IMR-90 (cell line): ENCODE data around the gene ABR. TPM values are rescaled to one million over a fixed set of nuclear protein-coding genes. Genes with fewer than 3 reads are reported as not detected.

Source experiments
- ATAC-seq: fragments of 200-7000 bp; cut with Tn5 transposase; 2 replicates; pipeline ENCODE4 v1.9.1; 2020; ENCODE audit warnings: low read depth, mild to moderate bottlenecking, moderate library complexity
- BruUV-seq: library from RNA; stranded (reverse); fragments of 400-500 nt; replicated peaks from 2 replicates; lab custom pipeline; 2021; lab: Mats Ljungman, UMichigan
- CTCF ChIA-PET: fragments of 300-600 bp; formaldehyde crosslinking; extraction: SDS; loops from one replicate; lab custom pipeline; 2021; ENCODE audit warnings: antibody characterized with exemption; lab: Yijun Ruan, JAX
- POLR2A ChIA-PET: fragments of 300-600 bp; sonication (Branson Sonifier 250); formaldehyde crosslinking; loops from one replicate; lab custom pipeline; 2022; ENCODE audit warnings: antibody characterized with exemption; ENCODE audit not compliant: unreplicated experiment; lab: Charles Lee
- DNase-seq: peaks from one replicate; pipeline ENCODE4 v3.0.0; 2013
- H2AFZ ChIP-seq: replicated peaks from 2 replicates; pipeline ENCODE3; 2013; ENCODE audit warnings: low read length, mild to moderate bottlenecking; ENCODE audit not compliant: poor library complexity
- H2AK5ac ChIP-seq: 2 replicates; pipeline ENCODE4 v1.6.1; 2013; ENCODE audit warnings: low read depth, low read length, inconsistent platforms
- H2AK9ac ChIP-seq: replicated peaks from 2 replicates; pipeline ENCODE3; 2013; ENCODE audit warnings: mild to moderate bottlenecking, low read depth, low read length, moderate library complexity; ENCODE audit not compliant: poor library complexity
- H2BK120ac ChIP-seq: 2 replicates; pipeline ENCODE4 v1.6.1; 2013; ENCODE audit warnings: low read depth, low read length, inconsistent platforms
- H2BK15ac ChIP-seq: 3 replicates; pipeline ENCODE4 v1.6.1; 2013; ENCODE audit warnings: low read depth, low read length, inconsistent platforms
- H2BK20ac ChIP-seq: 2 replicates; pipeline ENCODE4 v1.6.1; 2013; ENCODE audit warnings: low read depth, mild to moderate bottlenecking, inconsistent platforms, low read length, moderate library complexity
- H2BK5ac ChIP-seq: 2 replicates; pipeline ENCODE4 v1.6.1; 2013; ENCODE audit warnings: mild to moderate bottlenecking, low read depth, low read length, inconsistent platforms; ENCODE audit not compliant: poor library complexity, severe bottlenecking
- H3K14ac ChIP-seq: replicated peaks from 2 replicates; pipeline ENCODE4 v1.6.1; 2013; ENCODE audit warnings: low read depth, low read length, inconsistent platforms
- H3K18ac ChIP-seq: 2 replicates; pipeline ENCODE4 v1.6.1; 2013; ENCODE audit warnings: low read depth, low read length, control low read depth
- H3K23ac ChIP-seq: 2 replicates; pipeline ENCODE4 v1.6.1; 2013; ENCODE audit warnings: low read depth, low read length, inconsistent platforms
- H3K27ac ChIP-seq: 2 replicates; pipeline ENCODE4 v1.5.1; 2013; ENCODE audit warnings: mild to moderate bottlenecking, control low read depth, low read length; ENCODE audit not compliant: insufficient read depth
- H3K27me3 ChIP-seq: 2 replicates; pipeline ENCODE4 v1.6.1; 2013; ENCODE audit warnings: low read length; ENCODE audit not compliant: control insufficient read depth, insufficient read depth
- H3K36me3 ChIP-seq: 2 replicates; pipeline ENCODE4 v1.6.1; 2013; ENCODE audit warnings: low read length, mixed read lengths; ENCODE audit not compliant: control insufficient read depth, insufficient read depth
- H3K4ac ChIP-seq: 2 replicates; pipeline ENCODE4 v1.6.1; 2013; ENCODE audit warnings: low read depth, low read length, inconsistent platforms
- H3K4me1 ChIP-seq: 2 replicates; pipeline ENCODE4 v1.6.1; 2013; ENCODE audit warnings: low read length, mixed read lengths; ENCODE audit not compliant: control insufficient read depth, insufficient read depth
- H3K4me2 ChIP-seq: 2 replicates; pipeline ENCODE4 v1.6.1; 2013; ENCODE audit warnings: low read depth, mild to moderate bottlenecking, control low read depth, low read length, moderate library complexity
- H3K4me3 ChIP-seq: 2 replicates; pipeline ENCODE4 v1.5.1; 2013; ENCODE audit warnings: low read depth, mild to moderate bottlenecking, control low read depth, low read length, moderate library complexity; ENCODE audit not compliant: insufficient read depth
- H3K56ac ChIP-seq: 2 replicates; pipeline ENCODE4 v1.6.1; 2013; ENCODE audit warnings: low read length, inconsistent platforms; ENCODE audit not compliant: insufficient read depth; ENCODE audit errors: extremely low read depth
- H3K79me1 ChIP-seq, 2 experiments: 2 replicates each; pipeline ENCODE4 v1.6.1; 2013; ENCODE audit warnings: low read length in 2 of 2, inconsistent platforms in 1 of 2, low read depth in 1 of 2
- H3K9ac ChIP-seq: 2 replicates; pipeline ENCODE4 v1.6.1; 2013; ENCODE audit warnings: low read depth, low read length, control low read depth
- H3K9me1 ChIP-seq: 2 replicates; pipeline ENCODE4 v1.6.1; 2013; ENCODE audit warnings: low read length, inconsistent platforms; ENCODE audit not compliant: insufficient read depth
- H3K9me3 ChIP-seq: 2 replicates; pipeline ENCODE4 v1.6.1; 2013; ENCODE audit warnings: low read length; ENCODE audit not compliant: control insufficient read depth, insufficient read depth
- H4K20me1 ChIP-seq: 2 replicates; pipeline ENCODE4 v1.6.1; 2013; ENCODE audit warnings: low read length, inconsistent platforms; ENCODE audit not compliant: insufficient read depth
- H4K5ac ChIP-seq: 2 replicates; pipeline ENCODE4 v1.6.1; 2013; ENCODE audit warnings: mild to moderate bottlenecking, low read depth, low read length, control low read depth
- H4K8ac ChIP-seq, 2 experiments: 2 replicates each; pipeline ENCODE4 v1.6.1; 2013; ENCODE audit warnings: low read depth in 2 of 2, low read length in 2 of 2, control low read depth in 1 of 2, inconsistent platforms in 1 of 2
- H4K91ac ChIP-seq: 2 replicates; pipeline ENCODE4 v1.6.1; 2013; ENCODE audit warnings: low read depth, low read length, inconsistent platforms; ENCODE audit not compliant: insufficient read depth
- BHLHE40 ChIP-seq: fragments of 150-350 bp; IDR thresholded peaks from 2 replicates; pipeline ENCODE4 v1.6.1; 2016; ENCODE audit warnings: mild to moderate bottlenecking, low read depth, low read length
- CEBPB ChIP-seq: IDR thresholded peaks from 2 replicates; pipeline ENCODE4 v1.6.1; 2012; ENCODE audit warnings: low read depth, low read length, improper control_type of control experiment
- CHD1 ChIP-seq: IDR thresholded peaks from 2 replicates; pipeline ENCODE4 v1.6.1; 2012; ENCODE audit warnings: low read depth, low read length, improper control_type of control experiment
- FOS ChIP-seq: fragments of 150-350 bp; IDR thresholded peaks from 2 replicates; pipeline ENCODE4 v1.6.1; 2016; ENCODE audit warnings: low read depth, low read length
- MAFK ChIP-seq: IDR thresholded peaks from 2 replicates; pipeline ENCODE4 v1.6.1; 2012; ENCODE audit warnings: low read depth, low read length, improper control_type of control experiment
- MAZ ChIP-seq: IDR thresholded peaks from 2 replicates; pipeline ENCODE4 v1.6.1; 2012; ENCODE audit warnings: low read depth, mild to moderate bottlenecking, low read length, improper control_type of control experiment, moderate library complexity, borderline replicate concordance
- RAD21 ChIP-seq: IDR thresholded peaks from 2 replicates; pipeline ENCODE4 v1.6.1; 2012; ENCODE audit warnings: low read length, improper control_type of control experiment
- RFX5 ChIP-seq: IDR thresholded peaks from 2 replicates; pipeline ENCODE4 v1.8.0; 2012; ENCODE audit warnings: low read depth, mild to moderate bottlenecking, low read length, moderate library complexity
- WGBS, 2 experiments: methylation state at CpG; one replicate each; pipeline versions ENCODE4 v1.1.5 to v1.1.7; 2013; ENCODE audit warnings: missing lambda C conversion rate in 2 of 2; ENCODE audit not compliant: insufficient read length in 1 of 2; ENCODE audit errors: extremely low coverage in 2 of 2; 5-methylcytosine and 5-hydroxymethylcytosine counted together
- dilution Hi-C: fragments of 300-500 bp; cut with HindIII; formaldehyde crosslinking; loops from one replicate; pipeline ENCODE4 v1.14.3; 2018; ENCODE audit warnings: low sequenced_read_pairs; ENCODE audit not compliant: unreplicated experiment
- in situ Hi-C: fragments of 300-500 bp; cut with MboI; formaldehyde crosslinking; loops from 3 replicates; pipeline ENCODE4 v1.14.3; 2019; ENCODE audit warnings: low sequenced_read_pairs, inconsistent platforms, mixed read lengths
- intact Hi-C: fragments of 100-400 bp; cut with micrococcal nuclease; formaldehyde crosslinking; loops from 2 replicates; pipeline ENCODE4 v1.10.0; 2022
- polyA plus RNA-seq, 3 experiments: library from polyadenylated mRNA; depleted of rRNA; stranded (reverse); fragments of >200 nt; gene quantifications; 2 replicates each; pipeline ENCODE4 v1.2.3, GENCODE V29; 2012; ENCODE audit warnings: low replicate concordance in 1 of 3
- total RNA-seq: library from RNA; depleted of rRNA; stranded (reverse); fragments of >200 nt; gene quantifications from 2 replicates; pipeline ENCODE4 v1.2.3, GENCODE V29; 2012
- TF ChIP-seq, protein P1 (sequence below): fragments of 150-350 bp; IDR thresholded peaks from 2 replicates; pipeline ENCODE4 v1.6.1; 2017; ENCODE audit warnings: mild to moderate bottlenecking, antibody characterized with exemption, low read length, low read depth
- TF ChIP-seq, protein P2 (sequence below): fragments of 150-350 bp; IDR thresholded peaks from 2 replicates; pipeline ENCODE4 v1.6.1; 2016; ENCODE audit warnings: low read depth, mild to moderate bottlenecking, low read length, moderate library complexity, borderline replicate concordance

Gene ABR
- total and polyA plus RNA-seq, 2 of the 4 experiments (the other 2 are of a cell fraction) = 28.3 to 79.7 TPM

DNA sequence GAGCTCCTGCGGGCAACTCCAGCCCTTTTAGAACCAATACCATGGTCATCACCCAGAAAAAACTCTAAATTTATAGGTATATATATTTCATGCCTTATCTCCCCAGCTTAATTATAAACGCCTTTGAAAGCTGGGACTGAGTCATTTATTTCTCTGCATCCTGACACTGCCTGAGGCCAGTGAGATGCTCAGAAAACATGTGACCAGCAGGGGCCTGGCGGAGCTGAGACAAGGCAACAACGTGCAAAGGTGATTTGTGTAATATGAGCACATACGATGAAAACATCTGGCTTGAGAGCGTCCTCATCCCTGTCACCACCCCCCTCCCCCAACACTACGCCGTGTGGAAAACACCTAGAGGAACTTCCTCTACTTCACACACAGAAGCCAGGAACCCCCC lies 222.9 kb downstream of the ABR start:
- H3K9me1 ChIP-seq = peaks cover 20% of the 10 kb centered on the region
- H2AK9ac ChIP-seq = no peak overlapping the region
- peaks cover 20% of the 10 kb centered on the region for H3K4me1 ChIP-seq
- no CpG with 5 or more reads among the region's 8 CpGs for WGBS, 2 experiments
- no peak overlapping the region for H4K91ac ChIP-seq
- no peak overlapping the region for H2BK20ac ChIP-seq
- H4K5ac ChIP-seq = no peak overlapping the region
- H3K4me3 ChIP-seq = no peak overlapping the region
- BruUV-seq = no TSS peak
- no peaks in the 10 kb centered on the region for H3K27me3 ChIP-seq
- in situ Hi-C loops (no loop called here), intact Hi-C loops (no loop called here), dilution Hi-C loops (no loop called here)
- H3K4ac ChIP-seq = no peak overlapping the region
- H2BK120ac ChIP-seq = no peak overlapping the region
- H2BK5ac ChIP-seq = no peak overlapping the region
- peaks cover 66% of the 10 kb centered on the region for H4K20me1 ChIP-seq
- no peak overlapping the region for H2AFZ ChIP-seq
- no peak overlapping the region for H4K8ac ChIP-seq
- ATAC-seq (no peak), DNase-seq (no peak)
- H3K23ac ChIP-seq = no peak overlapping the region
- no peak for TF ChIP-seq BHLHE40
- TF ChIP-seq MAFK = no peak
- TF ChIP-seq CHD1 = no peak
- TF ChIP-seq MAZ = no peak
- TF ChIP-seq, protein P1, sequence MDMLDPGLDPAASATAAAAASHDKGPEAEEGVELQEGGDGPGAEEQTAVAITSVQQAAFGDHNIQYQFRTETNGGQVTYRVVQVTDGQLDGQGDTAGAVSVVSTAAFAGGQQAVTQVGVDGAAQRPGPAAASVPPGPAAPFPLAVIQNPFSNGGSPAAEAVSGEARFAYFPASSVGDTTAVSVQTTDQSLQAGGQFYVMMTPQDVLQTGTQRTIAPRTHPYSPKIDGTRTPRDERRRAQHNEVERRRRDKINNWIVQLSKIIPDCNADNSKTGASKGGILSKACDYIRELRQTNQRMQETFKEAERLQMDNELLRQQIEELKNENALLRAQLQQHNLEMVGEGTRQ = no peak
- no peak for TF ChIP-seq RAD21
- TF ChIP-seq RFX5 = no peak
- no peak for TF ChIP-seq CEBPB
- no peak for TF ChIP-seq FOS
- TF ChIP-seq, protein P2, sequence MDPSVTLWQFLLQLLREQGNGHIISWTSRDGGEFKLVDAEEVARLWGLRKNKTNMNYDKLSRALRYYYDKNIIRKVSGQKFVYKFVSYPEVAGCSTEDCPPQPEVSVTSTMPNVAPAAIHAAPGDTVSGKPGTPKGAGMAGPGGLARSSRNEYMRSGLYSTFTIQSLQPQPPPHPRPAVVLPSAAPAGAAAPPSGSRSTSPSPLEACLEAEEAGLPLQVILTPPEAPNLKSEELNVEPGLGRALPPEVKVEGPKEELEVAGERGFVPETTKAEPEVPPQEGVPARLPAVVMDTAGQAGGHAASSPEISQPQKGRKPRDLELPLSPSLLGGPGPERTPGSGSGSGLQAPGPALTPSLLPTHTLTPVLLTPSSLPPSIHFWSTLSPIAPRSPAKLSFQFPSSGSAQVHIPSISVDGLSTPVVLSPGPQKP = no peak
- peaks cover 18% of the 10 kb centered on the region for H3K36me3 ChIP-seq
- H3K27ac ChIP-seq = no peak overlapping the region
- H2AK5ac ChIP-seq = 0 out of 2 replicates have a peak overlapping the region, but pooled peaks have one; percentile 13
- H3K4me2 ChIP-seq = no peak overlapping the region
- ChIA-PET CTCF (interaction anchor here (0.5 kb wide), 2 partner anchors 91 to 174 kb away, joined by 3 read pairs; no protein-coding TSS in a partner anchor), POLR2A (no interaction called here)
- no peak overlapping the region for H3K9ac ChIP-seq
- H3K56ac ChIP-seq = no peak overlapping the region
- H3K14ac ChIP-seq = no peak overlapping the region
- H3K79me1 ChIP-seq = peaks cover 23 to 74% of the 10 kb centered on the region in 2 experiments
- H2BK15ac ChIP-seq = no peak overlapping the region
- H3K9me3 ChIP-seq = no peaks in the 10 kb centered on the region
- no peak overlapping the region for H3K18ac ChIP-seq
